AG04449 (cell line): Measurements from ENCODE around the gene SEC14L3.
A peak's percentile ranks its signal among the peaks of the same experiment; 100 is the strongest.

Experiments
- CTCF ChIA-PET: fragments of 350-600 bp; formaldehyde crosslinking; extraction: SDS; loops from one replicate; lab custom pipeline; 2021; ENCODE audit warnings: antibody characterized with exemption; lab: Yijun Ruan, JAX
- POLR2A ChIA-PET: fragments of 400-600, 350-600 bp; formaldehyde crosslinking; extraction: SDS; loops from one replicate; lab custom pipeline; 2020; ENCODE audit warnings: antibody characterized with exemption, inconsistent platforms; lab: Yijun Ruan, JAX
- DNase-seq: peaks from one replicate; pipeline ENCODE4 v3.0.0-alpha.2; 2010; ENCODE audit warnings: low read depth, low spot score
- H3K4me3 ChIP-seq: 2 replicates; pipeline ENCODE4 v1.5.1; 2011; ENCODE audit warnings: low read depth, mild to moderate bottlenecking, control low read depth, low read length
- TF ChIP-seq, protein P1 (sequence below): IDR thresholded peaks from one replicate; pipeline ENCODE4 v1.5.1; 2011; ENCODE audit warnings: mild to moderate bottlenecking, moderate library complexity, low read length, control low read depth, inconsistent platforms; ENCODE audit not compliant: insufficient read depth; ENCODE audit errors: missing control alignments

The SEC14L3 gene

GRCh38 chr22:30491381-30491780 lies 19.6 kb upstream of the SEC14L3 start:
- CTCF ChIA-PET = interaction anchor here (1.2 to 11.5 kb wide), 4 partner anchors 13 to 99 kb away, joined by 3 to 192 read pairs (median 9); partner anchors contain the start of genes RNF215 and SEC14L2
- POLR2A ChIA-PET = no interaction called here

DNA sequence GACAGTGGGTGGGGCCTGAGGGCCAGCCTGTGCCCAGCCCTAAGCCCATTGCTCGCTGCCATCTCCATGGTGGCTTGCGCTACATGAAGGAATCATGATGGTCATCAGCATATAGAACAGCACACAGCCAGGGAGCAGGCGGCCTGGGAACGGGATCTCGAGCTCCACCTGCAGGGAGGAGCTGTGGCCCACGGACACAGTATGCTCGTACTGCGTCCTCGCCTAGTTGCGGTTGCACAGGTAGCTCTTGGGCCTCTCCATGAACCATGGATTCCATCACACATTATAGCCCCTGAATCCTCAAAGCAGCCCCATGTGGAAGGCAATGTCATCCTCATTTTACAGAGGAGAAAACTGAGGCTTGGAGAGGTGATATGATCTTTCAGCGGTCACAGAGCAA lies 18.6 kb upstream of the SEC14L3 start:
- TF ChIP-seq, protein P1, sequence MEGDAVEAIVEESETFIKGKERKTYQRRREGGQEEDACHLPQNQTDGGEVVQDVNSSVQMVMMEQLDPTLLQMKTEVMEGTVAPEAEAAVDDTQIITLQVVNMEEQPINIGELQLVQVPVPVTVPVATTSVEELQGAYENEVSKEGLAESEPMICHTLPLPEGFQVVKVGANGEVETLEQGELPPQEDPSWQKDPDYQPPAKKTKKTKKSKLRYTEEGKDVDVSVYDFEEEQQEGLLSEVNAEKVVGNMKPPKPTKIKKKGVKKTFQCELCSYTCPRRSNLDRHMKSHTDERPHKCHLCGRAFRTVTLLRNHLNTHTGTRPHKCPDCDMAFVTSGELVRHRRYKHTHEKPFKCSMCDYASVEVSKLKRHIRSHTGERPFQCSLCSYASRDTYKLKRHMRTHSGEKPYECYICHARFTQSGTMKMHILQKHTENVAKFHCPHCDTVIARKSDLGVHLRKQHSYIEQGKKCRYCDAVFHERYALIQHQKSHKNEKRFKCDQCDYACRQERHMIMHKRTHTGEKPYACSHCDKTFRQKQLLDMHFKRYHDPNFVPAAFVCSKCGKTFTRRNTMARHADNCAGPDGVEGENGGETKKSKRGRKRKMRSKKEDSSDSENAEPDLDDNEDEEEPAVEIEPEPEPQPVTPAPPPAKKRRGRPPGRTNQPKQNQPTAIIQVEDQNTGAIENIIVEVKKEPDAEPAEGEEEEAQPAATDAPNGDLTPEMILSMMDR = no peak
- ChIA-PET POLR2A (no interaction called here), CTCF (interaction anchor here (1.1 to 11.5 kb wide), 6 partner anchors 12 to 98 kb away, joined by 3 to 192 read pairs (median 4); partner anchors contain the start of genes RNF215 and SEC14L2)
- no peak overlapping the region for H3K4me3 ChIP-seq
- no peak for DNase-seq

More at GRCh38 chr22:30491381-30491780, 19.6 kb upstream of the SEC14L3 start:
- no peak for DNase-seq
- no peak overlapping the region for H3K4me3 ChIP-seq
- TF ChIP-seq, protein P1 = no peak

GRCh38 chr22:30488121-30488520 lies 16.3 kb upstream of the SEC14L3 start:
- ChIA-PET CTCF (interaction anchor here (0.6 to 11.5 kb wide), 2 partner anchors 53 to 96 kb away, joined by 3 to 192 read pairs; partner anchors contain the start of genes RNF215 and SEC14L2), POLR2A (no interaction called here)
- DNase-seq = no peak
- TF ChIP-seq, protein P1 = no peak
- no peak overlapping the region for H3K4me3 ChIP-seq

GRCh38 chr22:30486661-30487115 lies 14.9 kb upstream of the SEC14L3 start:
- no peak overlapping the region for H3K4me3 ChIP-seq
- TF ChIP-seq, protein P1 = no peak
- ChIA-PET CTCF (interaction anchor here (1.1 to 11.5 kb wide), 16 partner anchors 10 to 224 kb away, joined by 3 to 192 read pairs (median 9); partner anchors contain the start of genes CASTOR1, RNF215, SEC14L2 and SEC14L3), POLR2A (no interaction called here)
- no peak for DNase-seq

DNA sequence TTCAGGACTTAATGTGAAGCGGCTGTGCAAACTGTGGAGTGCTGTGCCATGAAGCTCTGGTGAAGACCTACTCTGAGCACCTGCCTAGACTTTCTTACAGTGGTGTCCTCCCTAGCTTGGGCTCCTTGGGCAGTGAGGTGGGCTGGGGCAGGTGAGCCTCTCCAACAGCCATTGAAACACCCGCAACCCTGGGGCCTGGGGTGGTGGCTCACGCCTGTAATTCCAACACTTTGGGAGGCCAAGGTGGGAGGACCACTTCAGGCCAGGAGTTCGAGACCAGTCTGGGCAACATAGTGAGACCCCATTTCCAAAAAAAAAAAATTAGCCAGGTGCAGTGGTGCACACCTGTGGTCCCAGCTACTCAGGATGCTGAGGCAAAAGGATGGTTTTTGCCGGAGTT lies 14.3 kb upstream of the SEC14L3 start:
- TF ChIP-seq, protein P1 = no peak
- CTCF ChIA-PET = interaction anchor here (0.7 to 11.5 kb wide), 27 partner anchors 9 to 269 kb away, joined by 3 to 192 read pairs (median 7); partner anchors contain the start of genes CASTOR1, RNF215, SEC14L2 and SEC14L3
- DNase-seq = no peak
- POLR2A ChIA-PET = no interaction called here
- H3K4me3 ChIP-seq = no peak overlapping the region

- TF ChIP-seq, protein P1 = peak; percentile 97
- CTCF ChIA-PET = interaction anchor here (0.7 to 11.5 kb wide), 32 partner anchors 8 to 270 kb away, joined by 3 to 192 read pairs (median 6); partner anchors contain the start of genes CASTOR1, RNF215, SEC14L2 and SEC14L3
- no peak overlapping the region for H3K4me3 ChIP-seq
- no peak for DNase-seq
- POLR2A ChIA-PET = interaction anchor here (1.0 kb wide), 1 partner anchor 199 kb away, joined by 3 read pairs; no protein-coding TSS in a partner anchor
These were observed 13.7 kb upstream of the SEC14L3 start for GRCh38 chr22:30485362-30485988.
